ENCODE results near the gene KLHL34.

KLHL34 gene

DNA sequence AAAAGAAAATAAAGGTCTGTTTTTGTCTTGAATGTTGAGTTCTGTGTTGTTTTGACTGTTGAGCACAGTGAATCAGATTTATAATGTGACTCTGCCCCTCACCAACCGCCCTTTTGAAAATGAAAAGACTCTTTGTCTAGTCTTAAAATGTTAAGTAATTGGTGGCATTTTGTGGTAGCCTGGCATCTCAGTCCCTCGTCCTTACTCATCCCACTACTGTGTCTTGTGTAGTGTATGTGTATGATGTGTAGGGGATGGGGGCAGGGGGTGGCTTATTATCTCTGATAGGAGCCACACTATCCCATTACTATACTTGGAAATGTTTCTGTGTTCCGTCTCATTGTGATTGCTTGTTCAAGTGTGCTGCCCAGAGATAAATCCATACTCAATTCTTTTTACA, 12.2 kb downstream of the KLHL34 start:
- H3K27ac ChIP-seq (replicated peaks), result no peak overlapping the region
- H3K27me3 ChIP-seq (ENCODE audit: insufficient read depth, poor library complexity, severe bottlenecking), result peaks cover 3% of the 10 kb centered on the region
- H3K4me3 ChIP-seq (replicated peaks; ENCODE audit: insufficient read depth, low read length), result no peak overlapping the region
- TF ChIP-seq, protein P1, sequence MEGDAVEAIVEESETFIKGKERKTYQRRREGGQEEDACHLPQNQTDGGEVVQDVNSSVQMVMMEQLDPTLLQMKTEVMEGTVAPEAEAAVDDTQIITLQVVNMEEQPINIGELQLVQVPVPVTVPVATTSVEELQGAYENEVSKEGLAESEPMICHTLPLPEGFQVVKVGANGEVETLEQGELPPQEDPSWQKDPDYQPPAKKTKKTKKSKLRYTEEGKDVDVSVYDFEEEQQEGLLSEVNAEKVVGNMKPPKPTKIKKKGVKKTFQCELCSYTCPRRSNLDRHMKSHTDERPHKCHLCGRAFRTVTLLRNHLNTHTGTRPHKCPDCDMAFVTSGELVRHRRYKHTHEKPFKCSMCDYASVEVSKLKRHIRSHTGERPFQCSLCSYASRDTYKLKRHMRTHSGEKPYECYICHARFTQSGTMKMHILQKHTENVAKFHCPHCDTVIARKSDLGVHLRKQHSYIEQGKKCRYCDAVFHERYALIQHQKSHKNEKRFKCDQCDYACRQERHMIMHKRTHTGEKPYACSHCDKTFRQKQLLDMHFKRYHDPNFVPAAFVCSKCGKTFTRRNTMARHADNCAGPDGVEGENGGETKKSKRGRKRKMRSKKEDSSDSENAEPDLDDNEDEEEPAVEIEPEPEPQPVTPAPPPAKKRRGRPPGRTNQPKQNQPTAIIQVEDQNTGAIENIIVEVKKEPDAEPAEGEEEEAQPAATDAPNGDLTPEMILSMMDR (IDR thresholded peaks at IDR 0.05; ENCODE audit: insufficient read depth, low read length), result no peak
- TF ChIP-seq SPI1 (IDR thresholded peaks at IDR 0.05; ENCODE audit: borderline replicate concordance, low read depth) (no peak), POLR2AphosphoS5 (IDR thresholded peaks at IDR 0.05; ENCODE audit: low read depth) (no peak), GABPA (IDR thresholded peaks at IDR 0.05; ENCODE audit: low read depth) (no peak), REST (IDR thresholded peaks at IDR 0.05; ENCODE audit: insufficient replicate concordance, low read depth) (no peak)
- DNase-seq (ENCODE audit: low read depth in 1 of 2, low spot score in 1 of 2), result no peak

- no peak for DNase-seq (ENCODE audit: low read depth in 1 of 2, low spot score in 1 of 2)
- Histone ChIP-seq H3K27me3 (ENCODE audit: insufficient read depth, poor library complexity, severe bottlenecking) (peaks cover 3% of the 10 kb centered on the region), H3K4me3 (replicated peaks; ENCODE audit: insufficient read depth, low read length) (no peak overlapping the region), H3K27ac (replicated peaks) (no peak overlapping the region)
- TF ChIP-seq GABPA (IDR thresholded peaks at IDR 0.05; ENCODE audit: low read depth) (no peak), REST (IDR thresholded peaks at IDR 0.05; ENCODE audit: insufficient replicate concordance, low read depth) (no peak), SPI1 (IDR thresholded peaks at IDR 0.05; ENCODE audit: borderline replicate concordance, low read depth) (no peak), POLR2AphosphoS5 (IDR thresholded peaks at IDR 0.05; ENCODE audit: low read depth) (no peak)
- TF ChIP-seq, protein P1 (IDR thresholded peaks at IDR 0.05; ENCODE audit: insufficient read depth, low read length), result no peak
Observed at GRCh38 chrX:21645431-21645830, 12.7 kb downstream of the KLHL34 start.

GRCh38 chrX:21639775-21640174, 18.4 kb downstream of the KLHL34 start:
- H3K27me3 ChIP-seq (ENCODE audit: insufficient read depth, poor library complexity, severe bottlenecking), result no peaks in the 10 kb centered on the region
- no peak for TF ChIP-seq SPI1 (IDR thresholded peaks at IDR 0.05; ENCODE audit: borderline replicate concordance, low read depth)
- no peak for TF ChIP-seq GABPA (IDR thresholded peaks at IDR 0.05; ENCODE audit: low read depth)
- no peak for TF ChIP-seq POLR2AphosphoS5 (IDR thresholded peaks at IDR 0.05; ENCODE audit: low read depth)
- TF ChIP-seq, protein P1 (IDR thresholded peaks at IDR 0.05; ENCODE audit: insufficient read depth, low read length), result no peak
- TF ChIP-seq REST (IDR thresholded peaks at IDR 0.05; ENCODE audit: insufficient replicate concordance, low read depth), result no peak
- H3K4me3 ChIP-seq (replicated peaks; ENCODE audit: insufficient read depth, low read length), result no peak overlapping the region
- H3K27ac ChIP-seq (replicated peaks), result no peak overlapping the region
- DNase-seq (ENCODE audit: low read depth in 1 of 2, low spot score in 1 of 2), result no peak

Measured in HL-60 (cell line).